HEK293T (cell line): ENCODE measurements around the gene VWA3B.

Experiments
- BHLHE40 ChIP-seq: fragments of 450-650 bp; IDR thresholded peaks from 2 replicates; pipeline ENCODE4 v1.6.1; 2016; ENCODE audit warnings: mild to moderate bottlenecking, moderate library complexity, borderline replicate concordance
- CTBP1 ChIP-seq: fragments of 450-650 bp; IDR thresholded peaks from 2 replicates; pipeline ENCODE4 v1.6.1; 2016; ENCODE audit warnings: borderline replicate concordance
- FOXA1 ChIP-seq: fragments of 450-650 bp; IDR thresholded peaks from 2 replicates; pipeline ENCODE4 v1.6.1; 2016; ENCODE audit warnings: mild to moderate bottlenecking
- HDGF ChIP-seq: fragments of 450-650 bp; IDR thresholded peaks from 2 replicates; pipeline ENCODE4 v1.6.1; 2017; ENCODE audit warnings: antibody characterized with exemption, borderline replicate concordance
- SP1 ChIP-seq: fragments of 450-650 bp; IDR thresholded peaks from 2 replicates; pipeline ENCODE4 v1.6.1; 2017
- SUZ12 ChIP-seq: fragments of 450-650 bp; IDR thresholded peaks from 2 replicates; pipeline ENCODE4 v1.6.1; 2016; ENCODE audit warnings: mild to moderate bottlenecking
- ZNF384 ChIP-seq: fragments of 450-650 bp; IDR thresholded peaks from 2 replicates; pipeline ENCODE4 v1.6.1; 2016

- no peak for TF ChIP-seq BHLHE40
- TF ChIP-seq SUZ12, result no peak
- TF ChIP-seq SP1, result no peak
- no peak for TF ChIP-seq HDGF
- TF ChIP-seq CTBP1, result no peak
- TF ChIP-seq FOXA1, result no peak
- TF ChIP-seq ZNF384, result no peak
These were observed 61.8 kb downstream of the VWA3B start for GRCh38 chr2:98148595-98149332.
